SKM-1 treated with dmso at 0.1 percent for 144 hours (cell line): Measurements from ENCODE around the gene CBR3.

Experiments
- DNase-seq: peaks from one replicate; lab custom pipeline; 2025; ENCODE audit not compliant: unreplicated experiment; lab: John Stamatoyannopoulos, UW

CBR3 gene

GRCh38 chr21:36155603-36156338, 20.9 kb downstream of the CBR3 start:
- DNase-seq = no peak

GRCh38 chr21:36156339-36156814, 21.5 kb downstream of the CBR3 start:
- peak; percentile 94 for DNase-seq

- no peak for DNase-seq
Measured at GRCh38 chr21:36156815-36157670, 22.2 kb downstream of the CBR3 start, which contains the start of gene DOP1B. TSS of gene DOP1B (plus strand) at chr21:36156824. CDS start at chr21:36164734, 7,910 bp downstream.

DNA sequence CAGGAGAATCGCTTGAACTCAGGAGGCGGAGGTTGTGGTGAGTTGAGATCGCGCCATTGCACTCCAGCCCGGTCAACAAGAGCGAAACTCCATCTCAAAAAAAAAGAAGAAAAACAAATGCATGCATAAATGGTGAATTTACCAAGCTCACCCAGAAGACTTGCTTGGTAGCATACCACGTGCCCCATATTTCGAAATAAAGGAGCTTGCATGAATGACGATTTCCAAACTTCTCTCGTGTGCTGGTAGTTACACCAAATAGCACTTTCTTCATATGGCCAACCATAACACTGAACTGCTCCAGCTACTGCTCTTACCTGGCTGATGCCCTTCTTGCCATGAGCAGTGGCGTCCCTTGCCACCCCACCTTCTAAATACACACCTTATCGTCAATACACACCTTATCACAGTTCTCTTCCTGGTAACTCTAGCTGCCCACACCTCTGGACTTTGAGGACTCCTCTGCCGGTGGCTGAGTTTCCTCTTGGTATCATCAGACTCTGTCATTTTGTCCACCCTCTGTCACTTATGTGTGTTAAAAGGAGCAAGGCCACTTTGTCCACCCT, 24.6 kb downstream of the CBR3 start:
- peak; percentile 84 for DNase-seq

DNA sequence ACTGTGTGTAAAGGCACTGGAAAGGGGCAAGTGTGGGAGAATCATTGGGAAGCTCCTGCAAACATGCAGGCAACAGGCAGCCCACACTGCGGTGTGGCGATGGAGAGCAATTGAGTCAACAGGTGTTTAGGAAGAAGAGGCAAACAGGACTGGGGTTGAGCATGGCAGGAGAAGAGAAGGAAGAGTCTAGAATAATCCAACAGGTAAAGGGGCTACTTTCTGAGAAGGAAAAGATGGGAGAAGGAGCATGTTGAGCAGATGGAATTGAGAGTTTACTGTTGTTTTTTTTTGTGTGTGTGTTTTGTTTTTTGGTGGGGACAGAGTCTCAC, 25.9 kb downstream of the CBR3 start:
- DNase-seq = no peak

GRCh38 chr21:36162631-36163030, 27.8 kb downstream of the CBR3 start:
- DNase-seq = no peak

DNA sequence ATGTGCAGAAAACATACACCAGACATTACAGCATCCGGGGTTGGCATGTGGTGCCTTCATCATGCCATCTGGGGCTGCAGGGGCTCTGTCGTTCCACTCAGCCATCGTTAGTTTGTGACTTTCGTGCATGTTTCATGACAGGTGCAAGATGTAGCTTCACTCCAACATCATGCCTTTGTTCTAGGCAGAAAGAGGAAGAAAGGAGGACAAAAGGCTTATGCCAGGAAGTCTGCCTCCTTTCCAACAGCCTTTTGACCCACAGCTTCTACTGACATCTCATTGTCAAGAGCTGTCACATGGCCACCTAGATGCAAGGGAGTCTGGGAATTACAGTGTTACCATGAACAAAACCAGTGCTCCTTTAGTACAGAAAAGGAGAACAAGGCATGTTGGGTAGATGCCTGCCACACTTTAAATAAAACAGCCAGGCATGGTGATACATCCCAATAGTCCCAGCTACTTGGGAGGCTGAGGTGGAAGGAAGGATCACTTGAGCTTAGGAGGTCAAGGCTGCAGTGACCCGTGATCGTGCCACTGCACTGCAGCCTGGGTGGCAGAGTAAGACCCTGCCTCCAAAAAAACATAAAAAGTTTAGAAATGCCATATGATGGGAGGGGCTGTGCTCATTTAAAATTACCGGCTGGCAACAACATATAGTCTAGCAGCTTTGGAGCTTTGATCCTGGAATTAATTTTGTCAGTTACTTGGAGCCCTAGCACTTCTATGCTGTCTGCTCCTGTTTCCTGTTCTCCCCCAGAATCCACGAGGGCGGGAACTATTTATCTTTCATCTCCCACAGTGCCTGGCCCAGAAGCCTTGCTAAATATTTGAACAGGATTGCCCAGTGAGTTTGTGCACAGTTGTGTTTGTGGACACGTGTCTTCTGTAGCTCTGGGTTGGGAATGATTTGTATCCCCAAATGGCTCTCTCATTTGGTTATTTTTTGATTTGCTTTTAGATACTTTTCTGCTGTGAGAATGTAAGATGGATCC, 29.2 kb downstream of the CBR3 start:
- peak; percentile 62 for DNase-seq

DNA sequence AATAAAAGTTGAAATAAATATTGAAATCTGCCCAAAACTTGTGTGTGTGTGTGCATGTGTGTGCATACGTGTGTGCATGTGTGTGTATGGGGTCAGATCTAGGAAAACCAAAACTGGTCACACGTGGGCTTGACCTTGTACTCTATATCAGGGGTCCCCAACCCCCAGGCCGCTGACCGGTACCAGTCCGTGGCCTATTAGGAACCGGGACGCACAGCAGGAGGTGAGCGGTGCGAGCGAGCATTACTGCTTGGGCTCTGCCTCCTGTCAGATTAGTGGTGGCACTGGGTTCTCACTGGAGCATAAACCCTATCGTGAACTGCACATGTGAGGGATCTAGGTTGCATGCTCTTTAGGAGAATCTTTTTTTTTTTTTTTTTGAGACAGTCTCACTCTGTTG, 30.5 kb downstream of the CBR3 start:
- DNase-seq = no peak

DNA sequence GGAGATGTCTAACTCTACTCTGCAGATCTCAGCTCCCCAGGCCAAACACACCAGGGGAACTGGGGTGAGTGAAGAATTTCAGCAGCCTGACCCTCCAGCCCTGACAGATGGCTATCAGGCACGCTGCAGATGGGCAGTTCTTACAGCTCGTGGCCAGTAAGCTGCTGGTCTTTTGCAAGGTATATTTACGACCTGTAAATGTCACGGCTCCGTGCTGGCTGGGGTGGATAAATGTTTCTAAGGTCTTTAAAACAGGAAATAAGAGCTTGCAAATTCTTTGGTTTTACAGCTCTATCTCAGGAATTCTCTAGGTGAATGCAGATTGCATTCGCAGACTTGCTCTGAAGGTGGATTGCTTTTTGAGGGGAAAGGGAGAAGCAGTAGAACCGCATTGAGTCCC, 31.8 kb downstream of the CBR3 start:
- DNase-seq = no peak

DNA sequence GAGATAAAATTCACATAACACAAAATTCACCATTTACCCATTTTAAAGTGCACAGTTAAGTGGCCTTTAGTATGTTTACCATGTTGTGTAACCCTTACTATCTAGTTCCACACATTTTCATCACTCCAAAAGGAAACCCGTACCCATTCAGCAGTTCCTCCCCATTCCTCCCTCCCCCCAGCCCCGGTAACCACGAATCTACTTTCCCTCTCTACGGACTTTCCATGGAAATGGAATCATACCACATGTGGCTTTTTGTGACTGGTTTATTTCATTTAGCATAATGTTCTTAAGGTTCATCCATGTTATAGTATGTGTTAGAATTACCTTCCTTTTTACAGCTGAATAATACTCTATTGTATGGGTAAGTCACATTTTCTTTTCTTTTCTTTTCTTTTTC, 32.7 kb downstream of the CBR3 start:
- no peak for DNase-seq

GRCh38 chr21:36169470-36170128, 34.7 kb downstream of the CBR3 start:
- DNase-seq = no peak

DNA sequence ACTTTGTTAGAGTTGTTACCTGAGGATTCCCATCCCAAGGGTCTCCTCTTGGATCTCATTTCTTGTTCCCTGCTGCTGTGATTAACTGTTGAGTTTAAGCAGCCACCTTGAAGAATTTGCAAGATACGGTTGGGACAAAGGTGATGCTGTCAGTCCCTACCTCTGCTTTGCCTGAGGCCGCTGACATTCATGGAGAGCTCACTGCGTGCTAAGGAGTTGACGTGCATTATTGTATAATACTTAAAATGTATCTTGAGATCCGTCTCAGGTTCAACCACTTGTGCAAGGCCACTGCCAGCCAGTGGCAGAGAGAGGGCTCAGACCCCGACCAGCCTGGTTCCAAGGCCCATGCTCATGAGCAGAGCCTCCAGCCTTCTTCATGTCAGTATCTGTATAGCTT, 35.9 kb downstream of the CBR3 start:
- DNase-seq = no peak

GRCh38 chr21:36171336-36171735, 36.5 kb downstream of the CBR3 start:
- no peak for DNase-seq

- no peak for DNase-seq
Measured at GRCh38 chr21:36171741-36172331, 37.0 kb downstream of the CBR3 start.

GRCh38 chr21:36174780-36175179, 39.9 kb downstream of the CBR3 start:
- DNase-seq = no peak

DNA sequence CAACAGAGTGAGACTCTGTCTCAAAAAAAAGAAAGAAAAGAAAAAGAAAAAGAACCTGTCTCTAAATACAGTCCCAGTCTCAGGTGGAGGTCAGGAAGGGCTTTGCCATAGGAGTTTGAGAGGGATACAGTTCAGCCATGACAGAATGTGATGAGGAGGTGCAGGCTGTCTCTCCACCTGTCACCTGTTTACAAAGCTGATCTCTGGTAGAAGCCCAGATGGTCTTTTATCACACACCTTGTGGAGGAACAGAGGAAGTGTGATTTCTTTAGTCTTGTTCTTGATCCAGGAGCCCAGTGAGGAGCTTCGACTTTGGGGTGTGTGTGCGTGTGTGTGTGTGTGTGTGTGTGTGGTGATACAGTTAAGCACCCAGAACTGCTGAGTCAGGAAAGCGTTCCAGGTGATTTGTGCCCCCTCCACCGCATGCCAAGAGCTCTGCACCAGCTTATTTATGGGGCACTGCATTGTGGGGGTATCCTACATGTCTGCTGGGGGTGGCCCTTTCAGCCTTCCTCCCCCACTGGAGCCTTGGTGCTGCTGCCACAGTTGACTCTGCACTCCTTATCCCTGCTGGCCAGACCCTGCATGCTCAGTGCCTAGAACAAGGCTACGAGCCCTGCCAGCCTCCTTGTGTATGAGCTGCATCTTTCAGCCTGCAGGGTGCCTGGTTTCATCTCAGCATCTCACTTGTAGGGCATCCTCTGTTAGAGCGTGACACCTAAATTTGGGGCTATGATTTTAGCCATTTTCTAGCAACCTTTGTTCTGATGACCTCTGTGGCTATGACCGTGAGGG, 41.1 kb downstream of the CBR3 start:
- no peak for DNase-seq

DNA sequence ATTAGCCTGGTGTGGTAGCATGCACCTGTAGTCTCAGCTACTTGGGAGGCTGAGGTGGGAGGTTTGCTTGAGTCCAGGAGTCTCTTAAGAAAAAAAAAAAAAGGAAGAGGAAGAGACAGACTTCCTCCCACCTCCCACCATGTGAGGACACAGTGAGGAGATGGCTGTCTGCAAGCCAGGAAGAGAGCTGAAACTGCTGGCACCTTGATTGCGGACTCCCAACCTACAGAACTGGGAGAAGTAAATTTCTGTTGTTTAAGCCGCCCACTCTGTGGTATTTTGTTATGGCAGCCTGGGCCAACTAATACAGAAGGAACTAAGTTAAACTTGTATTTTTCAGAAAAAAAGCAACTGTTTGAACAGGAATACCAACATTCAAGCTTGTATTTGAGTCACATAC, 43.5 kb downstream of the CBR3 start:
- DNase-seq = no peak

- DNase-seq = no peak
Measured at GRCh38 chr21:36179145-36179544, 44.3 kb downstream of the CBR3 start.

DNA sequence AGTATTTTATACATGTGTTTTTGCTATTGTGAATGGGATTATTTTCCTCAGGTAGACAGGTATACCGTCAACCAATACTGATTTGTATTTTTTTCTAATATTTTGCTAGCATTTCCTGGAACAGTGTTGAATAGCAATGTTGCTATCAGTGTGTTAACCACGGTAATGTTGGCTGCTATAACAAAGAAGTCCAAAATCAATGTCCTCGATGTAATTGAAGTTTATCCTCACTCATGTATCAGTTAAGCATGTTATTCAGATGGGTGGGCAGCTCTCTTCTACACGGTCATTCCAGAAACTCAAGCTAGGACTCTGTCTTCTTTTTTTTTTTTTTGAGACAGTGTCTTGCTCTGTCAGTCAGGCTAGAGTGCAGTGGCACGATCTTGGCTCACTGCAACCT, 46.1 kb downstream of the CBR3 start:
- DNase-seq = no peak
